AG09309 (cell line): ENCODE measurements around the gene AP3B1.

Experiments
- DNase-seq: peaks from one replicate; pipeline ENCODE4 v3.0.0-alpha.2; 2010; ENCODE audit warnings: low read depth
- H3K4me3 ChIP-seq: 2 replicates; pipeline ENCODE4 v1.5.1; 2011; ENCODE audit warnings: mild to moderate bottlenecking, low read depth, low read length, moderate library complexity; ENCODE audit not compliant: control insufficient read depth
- TF ChIP-seq, protein P1 (sequence below): IDR thresholded peaks from 2 replicates; pipeline ENCODE4 v1.5.1; 2011; ENCODE audit warnings: mild to moderate bottlenecking, low read depth, low read length, inconsistent platforms; ENCODE audit not compliant: insufficient read depth, control insufficient read depth; ENCODE audit errors: missing control alignments

The AP3B1 gene

DNA sequence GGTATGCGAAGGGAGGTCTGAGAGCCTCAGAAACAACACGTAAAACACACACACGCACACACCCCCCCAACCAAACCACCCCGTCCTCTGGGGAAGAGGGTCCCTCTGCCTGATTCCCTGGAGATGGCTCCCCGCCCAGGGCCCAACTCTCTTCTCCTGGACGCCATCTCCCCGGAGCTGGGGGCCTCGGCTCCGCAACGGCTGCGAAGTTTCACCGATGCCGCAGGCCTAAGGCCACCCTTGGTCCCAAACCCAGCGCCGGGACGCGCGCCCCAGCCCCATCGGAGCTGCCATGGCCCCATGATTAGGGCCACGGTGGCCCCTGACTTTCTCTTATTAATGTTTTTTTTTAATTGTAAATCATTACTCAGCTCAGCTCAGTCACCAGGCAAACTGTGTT, 337.0 kb downstream of the AP3B1 start:
- DNase-seq = no peak
- no peak overlapping the region for H3K4me3 ChIP-seq
- TF ChIP-seq, protein P1, sequence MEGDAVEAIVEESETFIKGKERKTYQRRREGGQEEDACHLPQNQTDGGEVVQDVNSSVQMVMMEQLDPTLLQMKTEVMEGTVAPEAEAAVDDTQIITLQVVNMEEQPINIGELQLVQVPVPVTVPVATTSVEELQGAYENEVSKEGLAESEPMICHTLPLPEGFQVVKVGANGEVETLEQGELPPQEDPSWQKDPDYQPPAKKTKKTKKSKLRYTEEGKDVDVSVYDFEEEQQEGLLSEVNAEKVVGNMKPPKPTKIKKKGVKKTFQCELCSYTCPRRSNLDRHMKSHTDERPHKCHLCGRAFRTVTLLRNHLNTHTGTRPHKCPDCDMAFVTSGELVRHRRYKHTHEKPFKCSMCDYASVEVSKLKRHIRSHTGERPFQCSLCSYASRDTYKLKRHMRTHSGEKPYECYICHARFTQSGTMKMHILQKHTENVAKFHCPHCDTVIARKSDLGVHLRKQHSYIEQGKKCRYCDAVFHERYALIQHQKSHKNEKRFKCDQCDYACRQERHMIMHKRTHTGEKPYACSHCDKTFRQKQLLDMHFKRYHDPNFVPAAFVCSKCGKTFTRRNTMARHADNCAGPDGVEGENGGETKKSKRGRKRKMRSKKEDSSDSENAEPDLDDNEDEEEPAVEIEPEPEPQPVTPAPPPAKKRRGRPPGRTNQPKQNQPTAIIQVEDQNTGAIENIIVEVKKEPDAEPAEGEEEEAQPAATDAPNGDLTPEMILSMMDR = no peak

DNA sequence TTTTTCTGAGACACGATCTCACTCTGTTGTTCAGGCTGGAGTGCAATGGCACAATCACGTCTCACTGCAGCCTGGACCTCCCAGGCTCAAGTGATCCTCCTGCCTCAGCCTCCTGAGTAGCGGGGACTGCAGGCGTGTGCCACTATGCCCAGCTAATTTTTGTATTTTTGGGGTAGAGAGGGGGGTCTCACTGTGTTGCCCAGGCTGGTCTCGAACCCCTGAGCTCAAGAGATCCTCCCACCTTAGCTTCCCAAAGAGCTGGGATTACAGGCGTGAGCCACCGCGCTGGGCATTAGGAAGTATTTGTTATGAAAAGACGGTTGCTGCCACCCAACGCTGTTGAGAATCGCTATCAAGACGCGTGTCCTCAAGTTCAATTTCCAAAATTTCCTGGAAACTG, 337.4 kb downstream of the AP3B1 start:
- no peak for DNase-seq
- H3K4me3 ChIP-seq = no peak overlapping the region
- TF ChIP-seq, protein P1 = no peak

DNA sequence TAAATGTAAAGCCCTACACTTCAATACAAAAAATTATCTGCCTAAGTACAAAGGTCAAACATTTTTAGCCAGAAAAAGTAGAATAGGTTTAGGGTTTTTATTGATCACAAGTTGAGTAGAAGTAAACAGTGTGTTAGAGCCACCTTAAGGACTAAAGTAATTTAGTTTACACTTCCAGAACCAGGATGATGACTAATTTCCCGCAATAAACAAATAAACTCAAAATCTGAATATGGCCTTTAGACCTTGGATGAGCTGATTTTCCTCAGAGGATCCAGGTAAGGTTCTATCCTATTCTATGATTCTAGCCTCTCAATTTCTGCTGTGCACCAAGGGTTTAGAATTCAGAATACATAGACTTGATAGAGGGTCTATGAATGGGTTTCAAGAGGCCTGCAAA, 338.9 kb downstream of the AP3B1 start:
- no peak for DNase-seq
- H3K4me3 ChIP-seq = no peak overlapping the region
- TF ChIP-seq, protein P1 = no peak

DNA sequence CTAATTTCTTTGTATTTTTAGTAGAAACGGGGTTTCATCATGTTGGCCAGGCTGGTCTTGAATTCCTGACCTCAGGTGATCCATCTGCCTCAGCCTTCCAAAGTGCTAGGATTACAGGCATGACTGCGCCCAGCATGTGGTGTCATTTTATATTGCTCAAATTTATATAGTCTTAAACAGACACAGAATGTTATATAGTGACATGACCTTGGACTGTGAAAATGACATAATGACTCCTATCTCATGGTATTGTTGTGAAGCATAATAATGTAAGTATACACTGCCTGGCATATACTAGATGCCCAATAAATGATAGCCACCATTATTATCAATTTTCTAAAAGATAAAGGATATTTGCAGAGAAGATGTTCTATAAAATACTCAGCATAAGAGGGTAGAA, 341.1 kb downstream of the AP3B1 start:
- no peak for DNase-seq
- TF ChIP-seq, protein P1 = no peak

DNA sequence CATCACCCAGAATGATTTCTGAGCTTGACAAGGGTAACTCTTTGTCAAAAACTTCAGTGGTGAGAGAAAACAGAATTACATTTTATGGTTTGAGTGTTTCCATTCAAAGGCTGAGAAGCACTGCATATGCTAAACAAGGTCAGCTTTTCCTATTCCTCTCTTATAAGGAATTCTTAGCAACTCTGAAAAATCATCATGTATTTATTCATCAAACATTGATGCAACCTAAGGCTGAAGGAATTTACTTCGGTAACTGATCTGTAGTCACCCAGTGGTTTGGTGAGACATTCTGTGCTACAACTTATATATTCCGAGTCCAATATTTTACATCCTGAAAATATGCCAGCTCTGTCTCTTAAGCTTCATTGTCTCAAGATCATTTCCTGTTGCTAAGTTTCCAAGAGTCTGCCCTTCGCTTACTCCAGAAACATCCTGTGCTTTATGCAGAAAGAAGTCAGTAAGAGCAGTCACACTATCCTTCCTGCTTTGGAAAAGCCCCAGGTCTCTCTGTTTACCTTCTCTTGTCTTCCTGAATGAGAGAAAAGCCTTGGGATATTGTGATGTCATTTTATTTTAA, 341.8 kb downstream of the AP3B1 start:
- DNase-seq = no peak
- H3K4me3 ChIP-seq = no peak overlapping the region
- TF ChIP-seq, protein P1 = no peak

More for the DNA sequence above, 341.1 kb downstream of the AP3B1 start:
- no peak overlapping the region for H3K4me3 ChIP-seq
